Measurements from ENCODE around the gene CAMTA1. TPM values are rescaled to one million over a fixed set of nuclear protein-coding genes. Genes with fewer than 3 reads are reported as not detected.

CAMTA1 gene
- total RNA-seq, 1 donor from 2014 or later: 77.6 TPM

DNA sequence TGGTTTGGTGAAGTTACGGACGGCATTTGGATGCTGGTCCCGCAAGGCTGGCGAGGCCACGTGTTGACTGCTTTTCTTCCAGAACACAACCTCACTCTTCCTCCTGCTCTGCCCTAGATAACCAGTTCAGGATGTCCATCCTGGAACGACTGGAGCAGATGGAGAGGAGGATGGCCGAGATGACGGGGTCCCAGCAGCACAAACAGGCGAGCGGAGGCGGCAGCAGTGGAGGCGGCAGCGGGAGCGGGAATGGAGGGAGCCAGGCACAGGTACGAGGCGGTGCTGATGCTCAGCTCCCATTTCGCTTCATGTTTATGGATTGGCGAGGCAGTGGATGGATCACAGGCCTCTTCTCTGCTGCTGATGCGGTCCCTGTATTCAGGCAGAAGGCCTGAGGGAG lies 947.1 kb downstream of the CAMTA1 start:
- Histone ChIP-seq H2AFZ (ENCODE audit: low read depth, low read length) (no peak overlapping the region), H3K4me2 (ENCODE audit: low read length) (no peak overlapping the region), H3K36me3 (ENCODE audit: insufficient read depth, low read length) (no peaks in the 10 kb centered on the region), H3K79me2 (ENCODE audit: insufficient read depth, low read length) (no peaks in the 10 kb centered on the region), H3K4me1 (ENCODE audit: insufficient read depth, low read length) (no peaks in the 10 kb centered on the region), H3K4me3 (ENCODE audit: insufficient read depth, low read depth, low read length) (no peak overlapping the region), H4K20me1 (ENCODE audit: insufficient read depth, low read length) (no peaks in the 10 kb centered on the region), H3K27ac (ENCODE audit: low read depth, low read length) (no peak overlapping the region), H3K9me3 (ENCODE audit: insufficient read depth, low read depth, low read length) (no peaks in the 10 kb centered on the region), H3K27me3 (ENCODE audit: insufficient read depth, low read length) (no peaks in the 10 kb centered on the region), H3K9ac (ENCODE audit: low read length) (no peak overlapping the region)
- Mint-ChIP-seq H3K27me3 (ENCODE audit: low read depth, unreplicated experiment) (no peaks in the 10 kb centered on the region), H3K4me1 (ENCODE audit: low read depth, unreplicated experiment) (no peaks in the 10 kb centered on the region), H3K27ac (ENCODE audit: unreplicated experiment) (no peak overlapping the region), H3K9me3 (ENCODE audit: unreplicated experiment) (peaks cover 2% of the 10 kb centered on the region), H3K4me3 (ENCODE audit: unreplicated experiment) (no peak overlapping the region), H3K36me3 (ENCODE audit: low read depth, unreplicated experiment) (peaks cover 5% of the 10 kb centered on the region)
- TF ChIP-seq, protein P1, sequence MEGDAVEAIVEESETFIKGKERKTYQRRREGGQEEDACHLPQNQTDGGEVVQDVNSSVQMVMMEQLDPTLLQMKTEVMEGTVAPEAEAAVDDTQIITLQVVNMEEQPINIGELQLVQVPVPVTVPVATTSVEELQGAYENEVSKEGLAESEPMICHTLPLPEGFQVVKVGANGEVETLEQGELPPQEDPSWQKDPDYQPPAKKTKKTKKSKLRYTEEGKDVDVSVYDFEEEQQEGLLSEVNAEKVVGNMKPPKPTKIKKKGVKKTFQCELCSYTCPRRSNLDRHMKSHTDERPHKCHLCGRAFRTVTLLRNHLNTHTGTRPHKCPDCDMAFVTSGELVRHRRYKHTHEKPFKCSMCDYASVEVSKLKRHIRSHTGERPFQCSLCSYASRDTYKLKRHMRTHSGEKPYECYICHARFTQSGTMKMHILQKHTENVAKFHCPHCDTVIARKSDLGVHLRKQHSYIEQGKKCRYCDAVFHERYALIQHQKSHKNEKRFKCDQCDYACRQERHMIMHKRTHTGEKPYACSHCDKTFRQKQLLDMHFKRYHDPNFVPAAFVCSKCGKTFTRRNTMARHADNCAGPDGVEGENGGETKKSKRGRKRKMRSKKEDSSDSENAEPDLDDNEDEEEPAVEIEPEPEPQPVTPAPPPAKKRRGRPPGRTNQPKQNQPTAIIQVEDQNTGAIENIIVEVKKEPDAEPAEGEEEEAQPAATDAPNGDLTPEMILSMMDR (IDR thresholded peaks at IDR 0.05; ENCODE audit: insufficient read depth, low read depth, low read length): no peak
- TF ChIP-seq EZH2 (IDR thresholded peaks at IDR 0.05; ENCODE audit: insufficient read depth, low read length): no peak
- FAIRE-seq: no peak
- no peak for DNase-seq (ENCODE audit: low read depth)

DNA sequence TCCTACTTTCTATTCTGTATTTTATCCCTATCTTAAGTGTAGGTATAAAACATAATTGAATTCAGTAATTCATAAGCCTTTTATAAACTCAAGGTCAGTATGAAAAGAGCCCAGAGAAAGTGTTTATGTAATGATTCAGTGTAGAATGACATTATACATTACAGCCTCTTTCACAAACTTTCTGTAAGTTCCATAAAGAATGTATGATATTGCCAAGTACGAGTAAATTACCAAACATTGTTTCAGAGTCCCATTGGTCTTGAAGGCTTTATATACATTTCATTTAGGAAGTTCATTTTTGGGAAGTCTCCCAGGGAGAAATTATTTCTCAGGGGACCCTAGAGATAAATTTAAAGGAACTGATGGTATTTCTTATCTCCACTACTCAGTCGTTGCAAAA lies 948.0 kb downstream of the CAMTA1 start:
- no peaks in the 10 kb centered on the region for H3K4me1 ChIP-seq (ENCODE audit: insufficient read depth, low read length)
- Mint-ChIP-seq H3K4me1 (ENCODE audit: low read depth, unreplicated experiment) (no peaks in the 10 kb centered on the region), H3K27ac (ENCODE audit: unreplicated experiment) (no peak overlapping the region), H3K9me3 (ENCODE audit: unreplicated experiment) (peaks cover 2% of the 10 kb centered on the region), H3K36me3 (ENCODE audit: low read depth, unreplicated experiment) (peaks cover 13% of the 10 kb centered on the region), H3K27me3 (ENCODE audit: low read depth, unreplicated experiment) (no peaks in the 10 kb centered on the region), H3K4me3 (ENCODE audit: unreplicated experiment) (no peak overlapping the region)
- H3K27me3 ChIP-seq (ENCODE audit: insufficient read depth, low read length): no peaks in the 10 kb centered on the region
- H4K20me1 ChIP-seq (ENCODE audit: insufficient read depth, low read length): no peaks in the 10 kb centered on the region
- TF ChIP-seq EZH2 (IDR thresholded peaks at IDR 0.05; ENCODE audit: insufficient read depth, low read length): no peak
- TF ChIP-seq, protein P1 (IDR thresholded peaks at IDR 0.05; ENCODE audit: insufficient read depth, low read depth, low read length): no peak
- DNase-seq (ENCODE audit: low read depth) (no peak), FAIRE-seq (no peak)
- H3K4me3 ChIP-seq (ENCODE audit: insufficient read depth, low read depth, low read length): no peak overlapping the region
- no peaks in the 10 kb centered on the region for H3K79me2 ChIP-seq (ENCODE audit: insufficient read depth, low read length)
- no peak overlapping the region for H3K27ac ChIP-seq (ENCODE audit: low read depth, low read length)
- no peak overlapping the region for H3K9ac ChIP-seq (ENCODE audit: low read length)
- no peak overlapping the region for H3K4me2 ChIP-seq (ENCODE audit: low read length)
- H2AFZ ChIP-seq (ENCODE audit: low read depth, low read length): no peak overlapping the region
- no peaks in the 10 kb centered on the region for H3K9me3 ChIP-seq (ENCODE audit: insufficient read depth, low read depth, low read length)
- no peaks in the 10 kb centered on the region for H3K36me3 ChIP-seq (ENCODE audit: insufficient read depth, low read length)

DNA sequence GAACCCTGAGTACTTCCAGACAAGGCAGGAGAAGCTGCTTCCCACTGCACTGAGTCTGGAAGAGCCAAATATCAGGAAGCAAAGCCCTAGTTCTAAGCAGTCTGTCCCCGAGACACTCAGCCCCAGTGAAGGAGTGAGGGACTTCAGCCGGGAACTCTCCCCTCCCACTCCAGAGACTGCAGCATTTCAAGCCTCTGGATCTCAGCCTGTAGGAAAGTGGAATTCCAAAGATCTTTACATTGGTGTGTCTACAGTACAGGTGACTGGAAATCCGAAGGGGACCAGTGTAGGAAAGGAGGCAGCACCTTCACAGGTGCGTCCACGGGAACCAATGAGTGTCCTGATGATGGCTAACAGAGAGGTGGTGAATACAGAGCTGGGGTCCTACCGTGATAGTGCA lies 952.8 kb downstream of the CAMTA1 start:
- no peaks in the 10 kb centered on the region for H3K4me1 Mint-ChIP-seq (ENCODE audit: low read depth, unreplicated experiment)

More for the DNA sequence above, 952.8 kb downstream of the CAMTA1 start:
- H3K27me3 Mint-ChIP-seq (ENCODE audit: low read depth, unreplicated experiment): no peaks in the 10 kb centered on the region
- H4K20me1 ChIP-seq (ENCODE audit: insufficient read depth, low read length): no peaks in the 10 kb centered on the region
- H3K9me3 Mint-ChIP-seq (ENCODE audit: unreplicated experiment): no peaks in the 10 kb centered on the region
- peaks cover 20% of the 10 kb centered on the region for H3K36me3 Mint-ChIP-seq (ENCODE audit: low read depth, unreplicated experiment)
- H3K9ac ChIP-seq (ENCODE audit: low read length): no peak overlapping the region
- H3K79me2 ChIP-seq (ENCODE audit: insufficient read depth, low read length): no peaks in the 10 kb centered on the region
- no peak for FAIRE-seq
- no peak overlapping the region for H3K4me2 ChIP-seq (ENCODE audit: low read length)
- H3K27ac Mint-ChIP-seq (ENCODE audit: unreplicated experiment): no peak overlapping the region
- no peaks in the 10 kb centered on the region for H3K36me3 ChIP-seq (ENCODE audit: insufficient read depth, low read length)
- no peak for DNase-seq (ENCODE audit: low read depth)
- H3K9me3 ChIP-seq (ENCODE audit: insufficient read depth, low read depth, low read length): no peaks in the 10 kb centered on the region
- H3K4me3 Mint-ChIP-seq (ENCODE audit: unreplicated experiment): no peak overlapping the region
- H3K27ac ChIP-seq (ENCODE audit: low read depth, low read length): no peak overlapping the region
- H3K4me3 ChIP-seq (ENCODE audit: insufficient read depth, low read depth, low read length): no peak overlapping the region
- no peak for TF ChIP-seq EZH2 (IDR thresholded peaks at IDR 0.05; ENCODE audit: insufficient read depth, low read length)
- TF ChIP-seq, protein P1 (IDR thresholded peaks at IDR 0.05; ENCODE audit: insufficient read depth, low read depth, low read length): no peak
- H3K27me3 ChIP-seq (ENCODE audit: insufficient read depth, low read length): no peaks in the 10 kb centered on the region
- H3K4me1 ChIP-seq (ENCODE audit: insufficient read depth, low read length): no peaks in the 10 kb centered on the region
- H2AFZ ChIP-seq (ENCODE audit: low read depth, low read length): no peak overlapping the region

Data from astrocyte (in vitro differentiated cells and primary cell).